ENCODE measurements around the gene KRTAP10-6. TPM values are rescaled to one million over a fixed set of nuclear protein-coding genes. Genes with fewer than 3 reads are reported as not detected.

Gene KRTAP10-6
- polyA plus RNA-seq, 2 donors, result not detected

DNA sequence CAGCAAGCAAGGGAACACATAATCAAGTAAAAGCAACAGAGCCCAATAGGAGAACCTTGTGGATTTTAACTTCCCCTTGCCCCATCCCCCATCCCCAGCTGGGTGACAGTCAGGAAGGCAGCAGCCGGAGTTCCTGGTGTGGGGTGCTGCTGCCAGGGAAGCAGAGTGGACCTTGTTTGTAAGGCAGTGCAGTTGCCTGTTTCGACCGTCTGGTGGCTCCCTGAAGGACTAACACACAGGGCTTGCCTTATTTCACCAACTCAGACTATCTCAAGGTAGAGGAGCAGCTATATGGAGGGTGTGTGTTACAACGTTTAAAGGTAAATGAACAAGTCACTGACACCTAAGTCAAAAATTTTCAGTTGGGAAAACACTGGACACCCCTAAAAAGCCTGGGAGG, 26.2 kb upstream of the KRTAP10-6 start:
- no peak overlapping the region for H3K27ac ChIP-seq (ENCODE audit: low read depth in 2 of 2, low read length in 1 of 2)
- H3K36me3 ChIP-seq (ENCODE audit: control insufficient read depth in 2 of 2, insufficient read depth in 2 of 2, low read length in 1 of 2), result no peaks in the 10 kb centered on the region
- 32 to 46% methylated on average over 4 of the region's 4 CpGs for whole genome bisulfite sequencing, 2 donors
- no peak overlapping the region for H3K4me3 ChIP-seq (ENCODE audit: low read depth in 1 of 2, low read length in 2 of 2)
- no peaks in the 10 kb centered on the region for H3K4me1 ChIP-seq (ENCODE audit: control insufficient read depth in 2 of 2, insufficient read depth in 2 of 2, low read length in 1 of 2)
- H3K27me3 ChIP-seq (ENCODE audit: control insufficient read depth in 1 of 2, insufficient read depth in 2 of 2, low read length in 2 of 2), result no peaks in the 10 kb centered on the region
- no peaks in the 10 kb centered on the region for H3K9me3 ChIP-seq (ENCODE audit: control insufficient read depth in 2 of 2, insufficient read depth in 1 of 2, low read depth in 1 of 2, low read length in 1 of 2)

DNA sequence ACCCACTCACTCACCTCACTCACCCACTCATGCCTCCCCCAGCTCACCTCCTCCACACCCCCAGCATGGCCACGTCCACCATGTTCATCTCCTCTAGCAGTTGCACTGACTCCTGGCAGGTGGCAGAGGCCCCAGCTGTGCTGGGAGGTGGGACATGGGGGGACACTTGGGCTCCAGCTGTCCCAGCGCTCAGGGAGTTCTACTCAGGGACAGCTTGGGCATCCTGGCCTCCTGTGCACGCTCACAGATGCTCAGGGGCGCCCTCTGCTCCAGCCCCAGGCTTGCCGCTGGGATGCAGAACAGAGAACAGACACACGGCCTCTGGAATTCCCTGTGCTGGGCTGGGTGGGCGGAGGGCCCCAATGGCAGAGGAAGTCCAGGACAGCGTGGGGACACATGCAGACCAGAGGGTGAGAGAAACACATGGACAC, 24.8 kb upstream of the KRTAP10-6 start:
- Histone ChIP-seq H3K27me3 (ENCODE audit: control insufficient read depth in 1 of 2, insufficient read depth in 2 of 2, low read length in 2 of 2) (no peaks in the 10 kb centered on the region), H3K4me3 (ENCODE audit: low read depth in 1 of 2, low read length in 2 of 2) (no peak overlapping the region), H3K4me1 (ENCODE audit: control insufficient read depth in 2 of 2, insufficient read depth in 2 of 2, low read length in 1 of 2) (no peaks in the 10 kb centered on the region), H3K27ac (ENCODE audit: low read depth in 2 of 2, low read length in 1 of 2) (no peak overlapping the region), H3K9me3 (ENCODE audit: control insufficient read depth in 2 of 2, insufficient read depth in 1 of 2, low read depth in 1 of 2, low read length in 1 of 2) (peaks cover 0 to under 1% of the 10 kb centered on the region in 2 donors), H3K36me3 (ENCODE audit: control insufficient read depth in 2 of 2, insufficient read depth in 2 of 2, low read length in 1 of 2) (no peaks in the 10 kb centered on the region)
- 59 to 64% methylated on average over 8 of the region's 8 CpGs for WGBS, 2 donors

DNA sequence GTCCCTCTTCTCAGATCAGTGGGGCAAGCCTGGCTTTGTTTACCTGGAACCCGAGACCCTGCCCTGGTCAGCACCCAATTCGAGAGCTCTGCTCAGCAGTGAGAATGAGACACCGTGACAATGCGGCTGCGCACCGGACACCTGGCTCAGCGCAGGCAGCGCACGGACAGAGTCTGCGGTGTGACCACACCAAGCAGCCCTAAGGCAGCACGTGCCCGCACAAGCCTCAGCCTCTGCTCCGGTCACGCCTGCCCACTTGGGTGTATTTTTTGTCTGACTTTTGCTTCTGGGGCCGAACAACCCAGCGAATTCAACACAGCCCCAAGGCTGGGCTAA, 24.3 kb upstream of the KRTAP10-6 start:
- Histone ChIP-seq H3K9me3 (ENCODE audit: control insufficient read depth in 2 of 2, insufficient read depth in 1 of 2, low read depth in 1 of 2, low read length in 1 of 2) (peaks cover 0 to 5% of the 10 kb centered on the region in 2 donors), H3K36me3 (ENCODE audit: control insufficient read depth in 2 of 2, insufficient read depth in 2 of 2, low read length in 1 of 2) (no peaks in the 10 kb centered on the region), H3K4me3 (ENCODE audit: low read depth in 1 of 2, low read length in 2 of 2) (no peak overlapping the region), H3K4me1 (ENCODE audit: control insufficient read depth in 2 of 2, insufficient read depth in 2 of 2, low read length in 1 of 2) (no peaks in the 10 kb centered on the region), H3K27me3 (ENCODE audit: control insufficient read depth in 1 of 2, insufficient read depth in 2 of 2, low read length in 2 of 2) (no peaks in the 10 kb centered on the region), H3K27ac (ENCODE audit: low read depth in 2 of 2, low read length in 1 of 2) (no peak overlapping the region)
- whole genome bisulfite sequencing, 2 donors, result 46 to 63% methylated on average over 16 of the region's 16 CpGs

DNA sequence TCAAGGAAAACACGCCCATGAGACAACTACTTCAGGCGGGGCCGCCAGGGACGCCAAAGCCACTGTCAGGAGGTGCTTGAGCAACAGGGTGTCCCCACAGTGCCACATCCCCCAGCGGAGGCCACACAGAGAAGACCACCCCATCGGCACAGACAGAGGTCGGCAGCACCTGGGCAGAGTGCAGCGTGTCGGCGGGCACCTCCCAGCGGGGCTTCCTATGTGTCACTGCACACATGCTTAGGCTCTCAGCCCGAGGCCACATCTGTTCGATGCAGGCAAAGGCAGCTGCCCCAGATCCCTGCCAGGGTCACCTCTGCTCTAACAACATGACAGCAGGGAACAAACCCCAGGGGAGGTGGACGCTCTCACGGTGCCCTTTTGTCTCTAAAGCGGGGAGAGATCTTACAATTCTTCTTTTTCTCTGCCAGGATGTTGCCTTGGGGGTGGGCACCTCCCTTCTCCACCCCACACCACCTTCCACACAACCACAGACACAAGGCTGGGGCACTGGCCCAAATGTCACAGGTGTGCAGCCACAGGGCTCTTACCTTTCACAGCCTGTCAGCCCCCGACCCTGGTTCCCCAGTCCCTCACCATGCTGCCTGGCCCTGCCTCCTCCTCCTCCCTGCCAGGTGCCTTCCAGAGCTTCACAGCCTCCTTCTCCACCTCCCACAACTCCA, 23.7 kb upstream of the KRTAP10-6 start:
- no peaks in the 10 kb centered on the region for H3K27me3 ChIP-seq (ENCODE audit: control insufficient read depth in 1 of 2, insufficient read depth in 2 of 2, low read length in 2 of 2)
- no peak overlapping the region for H3K4me3 ChIP-seq (ENCODE audit: low read depth in 1 of 2, low read length in 2 of 2)
- H3K9me3 ChIP-seq (ENCODE audit: control insufficient read depth in 2 of 2, insufficient read depth in 1 of 2, low read depth in 1 of 2, low read length in 1 of 2), result peaks cover 0 to 6% of the 10 kb centered on the region in 2 donors
- H3K36me3 ChIP-seq (ENCODE audit: control insufficient read depth in 2 of 2, insufficient read depth in 2 of 2, low read length in 1 of 2), result no peaks in the 10 kb centered on the region
- 55 to 64% methylated on average over 17 of the region's 17 CpGs for WGBS, 2 donors
- H3K4me1 ChIP-seq (ENCODE audit: control insufficient read depth in 2 of 2, insufficient read depth in 2 of 2, low read length in 1 of 2), result no peaks in the 10 kb centered on the region
- no peak overlapping the region for H3K27ac ChIP-seq (ENCODE audit: low read depth in 2 of 2, low read length in 1 of 2)

DNA sequence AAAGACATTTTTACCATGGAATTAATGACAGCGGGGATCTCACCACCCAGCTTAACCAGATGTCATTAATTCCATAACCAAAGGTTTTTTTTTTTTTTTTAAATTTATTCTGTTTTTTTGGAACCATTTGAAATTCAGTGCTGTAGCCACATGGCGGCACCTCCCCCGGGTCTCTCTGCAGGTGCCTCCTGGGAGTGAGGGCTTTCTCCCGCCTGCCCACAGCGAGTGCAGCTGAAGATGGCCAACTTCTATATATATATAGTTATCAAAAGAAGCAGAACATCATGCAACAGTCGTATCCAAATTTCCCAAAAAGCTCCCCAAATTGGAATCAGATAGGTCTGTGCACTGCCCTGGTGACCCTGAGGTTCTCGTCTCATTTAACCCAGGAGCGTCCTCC, 23.2 kb upstream of the KRTAP10-6 start:
- WGBS, 2 donors, result 74 to 77% methylated on average over 8 of the region's 8 CpGs
- Histone ChIP-seq H3K4me3 (ENCODE audit: low read depth in 1 of 2, low read length in 2 of 2) (no peak overlapping the region), H3K27me3 (ENCODE audit: control insufficient read depth in 1 of 2, insufficient read depth in 2 of 2, low read length in 2 of 2) (no peaks in the 10 kb centered on the region), H3K27ac (ENCODE audit: low read depth in 2 of 2, low read length in 1 of 2) (no peak overlapping the region), H3K4me1 (ENCODE audit: control insufficient read depth in 2 of 2, insufficient read depth in 2 of 2, low read length in 1 of 2) (no peaks in the 10 kb centered on the region), H3K9me3 (ENCODE audit: control insufficient read depth in 2 of 2, insufficient read depth in 1 of 2, low read depth in 1 of 2, low read length in 1 of 2) (peaks cover under 1 to 8% of the 10 kb centered on the region in 2 donors), H3K36me3 (ENCODE audit: control insufficient read depth in 2 of 2, insufficient read depth in 2 of 2, low read length in 1 of 2) (no peaks in the 10 kb centered on the region)

DNA sequence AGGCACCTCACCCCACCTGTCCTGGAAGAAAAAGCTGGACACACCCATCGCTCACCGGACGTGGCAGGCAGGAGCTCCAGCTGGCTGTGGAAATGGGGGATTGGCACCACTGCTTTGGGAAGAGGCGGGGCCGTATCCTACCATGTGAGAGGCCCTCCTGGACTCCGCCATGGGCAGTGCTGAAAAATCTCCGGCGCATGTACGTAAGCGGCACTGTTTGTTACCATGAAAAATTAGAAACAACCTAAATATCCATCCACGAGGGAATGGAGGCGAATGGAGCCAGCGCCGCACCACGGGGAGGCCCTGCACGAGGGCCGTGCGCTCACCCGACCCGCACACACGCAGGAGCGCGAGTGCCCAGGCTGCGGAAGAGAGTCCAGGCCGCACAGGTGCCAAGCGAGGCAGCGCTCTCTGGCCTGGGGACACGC, 22.7 kb upstream of the KRTAP10-6 start:
- Histone ChIP-seq H3K27ac (ENCODE audit: low read depth in 2 of 2, low read length in 1 of 2) (no peak overlapping the region), H3K36me3 (ENCODE audit: control insufficient read depth in 2 of 2, insufficient read depth in 2 of 2, low read length in 1 of 2) (no peaks in the 10 kb centered on the region), H3K4me1 (ENCODE audit: control insufficient read depth in 2 of 2, insufficient read depth in 2 of 2, low read length in 1 of 2) (no peaks in the 10 kb centered on the region), H3K4me3 (ENCODE audit: low read depth in 1 of 2, low read length in 2 of 2) (no peak overlapping the region), H3K27me3 (ENCODE audit: control insufficient read depth in 1 of 2, insufficient read depth in 2 of 2, low read length in 2 of 2) (no peaks in the 10 kb centered on the region), H3K9me3 (ENCODE audit: control insufficient read depth in 2 of 2, insufficient read depth in 1 of 2, low read depth in 1 of 2, low read length in 1 of 2) (peaks cover 2 to 9% of the 10 kb centered on the region in 2 donors)
- 81 to 83% methylated on average over 28 of the region's 28 CpGs for WGBS, 2 donors

DNA sequence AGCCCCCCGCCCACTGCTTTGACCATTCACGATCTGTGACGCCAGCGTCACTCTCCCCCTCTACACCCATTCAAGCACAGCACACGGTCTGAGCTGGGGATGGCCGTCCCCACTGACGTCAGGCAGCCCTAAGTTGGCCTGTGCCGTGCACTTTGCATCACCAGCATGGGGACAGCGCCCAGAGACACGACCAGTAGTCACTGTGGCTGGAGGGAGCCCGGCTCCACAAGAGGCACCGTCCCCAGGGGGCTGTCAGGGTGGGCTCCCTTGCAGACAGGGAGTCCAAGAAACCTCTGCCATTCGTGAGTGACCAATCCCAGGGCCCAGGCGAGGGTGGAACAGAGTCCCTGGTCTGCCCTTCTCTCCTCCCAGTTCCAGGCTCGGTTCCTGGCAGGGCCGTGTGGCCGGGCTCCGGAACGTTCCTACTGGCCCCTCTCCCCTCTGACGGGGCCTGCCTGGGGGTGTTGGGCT, 21.9 kb upstream of the KRTAP10-6 start:
- peaks cover 2 to 9% of the 10 kb centered on the region in 2 donors for H3K9me3 ChIP-seq (ENCODE audit: control insufficient read depth in 2 of 2, insufficient read depth in 1 of 2, low read depth in 1 of 2, low read length in 1 of 2)
- H3K4me1 ChIP-seq (ENCODE audit: control insufficient read depth in 2 of 2, insufficient read depth in 2 of 2, low read length in 1 of 2), result no peaks in the 10 kb centered on the region
- no peaks in the 10 kb centered on the region for H3K27me3 ChIP-seq (ENCODE audit: control insufficient read depth in 1 of 2, insufficient read depth in 2 of 2, low read length in 2 of 2)
- H3K4me3 ChIP-seq (ENCODE audit: low read depth in 1 of 2, low read length in 2 of 2), result no peak overlapping the region
- H3K27ac ChIP-seq (ENCODE audit: low read depth in 2 of 2, low read length in 1 of 2), result no peak overlapping the region
- H3K36me3 ChIP-seq (ENCODE audit: control insufficient read depth in 2 of 2, insufficient read depth in 2 of 2, low read length in 1 of 2), result no peaks in the 10 kb centered on the region
- WGBS, 2 donors, result 81 to 83% methylated on average over 20 of the region's 20 CpGs

DNA sequence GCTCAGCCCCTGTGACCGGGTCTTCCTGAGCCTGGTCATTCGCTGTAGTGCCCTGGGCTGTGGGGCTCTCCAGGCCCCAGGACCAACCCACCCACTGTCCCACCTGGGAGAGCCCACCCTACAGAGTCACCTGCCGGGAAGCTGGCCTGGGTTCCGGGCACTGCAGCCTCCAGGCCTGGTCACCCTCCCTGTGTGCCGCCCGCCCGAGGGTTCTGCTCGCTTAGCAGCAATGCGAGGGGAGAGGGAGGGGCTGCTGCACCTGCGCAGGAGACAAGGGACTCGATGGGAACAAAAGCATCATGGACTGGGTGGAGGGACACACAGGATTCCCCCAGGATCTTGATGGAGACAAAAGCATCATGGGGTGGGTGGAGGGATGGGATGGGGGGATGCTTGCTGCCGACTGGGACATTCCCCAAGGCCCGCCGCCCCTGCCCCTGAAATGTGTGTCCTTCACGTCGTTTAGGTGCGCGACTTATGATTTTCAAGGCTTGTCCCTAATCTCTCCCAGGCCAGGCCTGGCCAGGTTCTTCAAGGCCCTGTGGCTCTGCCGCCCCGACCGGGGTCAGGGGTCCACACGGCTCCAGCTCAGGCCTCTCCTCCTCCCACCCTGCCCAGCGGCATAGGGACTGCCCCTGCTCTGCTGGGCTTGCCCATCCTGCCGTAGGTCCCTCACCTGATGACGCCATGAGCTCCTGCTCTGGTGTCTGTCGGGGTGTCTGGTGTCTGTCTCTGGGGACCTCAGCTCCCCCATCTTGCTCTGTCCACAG, 21.3 kb upstream of the KRTAP10-6 start:
- Histone ChIP-seq H3K4me3 (ENCODE audit: low read depth in 1 of 2, low read length in 2 of 2) (no peak overlapping the region), H3K9me3 (ENCODE audit: control insufficient read depth in 2 of 2, insufficient read depth in 1 of 2, low read depth in 1 of 2, low read length in 1 of 2) (peaks cover 2 to 9% of the 10 kb centered on the region in 2 donors), H3K36me3 (ENCODE audit: control insufficient read depth in 2 of 2, insufficient read depth in 2 of 2, low read length in 1 of 2) (no peaks in the 10 kb centered on the region), H3K27me3 (ENCODE audit: control insufficient read depth in 1 of 2, insufficient read depth in 2 of 2, low read length in 2 of 2) (no peaks in the 10 kb centered on the region), H3K4me1 (ENCODE audit: control insufficient read depth in 2 of 2, insufficient read depth in 2 of 2, low read length in 1 of 2) (no peaks in the 10 kb centered on the region), H3K27ac (ENCODE audit: low read depth in 2 of 2, low read length in 1 of 2) (no peak overlapping the region)
- 85 to 90% methylated on average over 23 to 26 of the region's 26 CpGs for WGBS, 2 donors

DNA sequence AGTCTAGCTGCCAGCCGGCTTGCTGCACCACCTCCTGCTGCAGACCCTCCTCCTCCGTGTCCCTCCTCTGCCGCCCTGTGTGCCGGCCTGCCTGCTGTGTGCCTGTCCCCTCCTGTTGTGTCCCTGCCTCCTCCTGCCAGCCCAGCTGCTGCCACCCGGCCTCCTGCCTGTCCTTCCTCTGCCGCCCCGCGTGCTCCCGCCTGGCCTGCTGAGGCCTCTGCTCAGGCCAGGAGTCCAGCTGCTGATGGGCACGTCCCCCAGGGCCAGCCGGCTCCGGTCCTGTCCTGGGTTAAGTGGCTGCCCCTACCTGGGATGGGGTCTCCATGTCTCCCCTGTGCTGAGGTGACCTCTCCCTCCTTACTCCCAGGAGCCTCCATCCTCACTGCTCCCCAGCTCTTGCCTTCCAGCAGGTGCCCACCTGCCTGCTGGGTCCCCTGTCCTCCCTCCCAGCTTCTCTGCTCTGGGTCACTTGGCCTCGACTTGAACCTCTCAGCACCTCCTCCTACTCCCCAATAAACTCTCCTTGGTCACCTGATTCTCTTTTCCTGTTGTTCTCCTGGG, 20.4 kb upstream of the KRTAP10-6 start:
- 84 to 86% methylated on average over 11 to 13 of the region's 13 CpGs for WGBS, 2 donors
- Histone ChIP-seq H3K27ac (ENCODE audit: low read depth in 2 of 2, low read length in 1 of 2) (no peak overlapping the region), H3K4me1 (ENCODE audit: control insufficient read depth in 2 of 2, insufficient read depth in 2 of 2, low read length in 1 of 2) (no peaks in the 10 kb centered on the region), H3K36me3 (ENCODE audit: control insufficient read depth in 2 of 2, insufficient read depth in 2 of 2, low read length in 1 of 2) (no peaks in the 10 kb centered on the region), H3K9me3 (ENCODE audit: control insufficient read depth in 2 of 2, insufficient read depth in 1 of 2, low read depth in 1 of 2, low read length in 1 of 2) (peaks cover 2 to 9% of the 10 kb centered on the region in 2 donors), H3K4me3 (ENCODE audit: low read depth in 1 of 2, low read length in 2 of 2) (no peak overlapping the region), H3K27me3 (ENCODE audit: control insufficient read depth in 1 of 2, insufficient read depth in 2 of 2, low read length in 2 of 2) (no peaks in the 10 kb centered on the region)

All from esophagus (tissue), 2 donors.